ENCODE results near the gene DGKZ. TPM values are rescaled to one million over a fixed set of nuclear protein-coding genes. Genes with fewer than 3 reads are reported as not detected.
"Not testable (repeated sequence)": the region's sequence is repeated elsewhere in the genome, so short reads cannot be mapped to it uniquely, and the experiment has no call there.

The DGKZ gene
- total and polyA plus RNA-seq, 8 donors, result 34.6 to 65.1 (median 40.0) TPM

- H3K4me1 ChIP-seq, result peaks cover 5 to 41% of the 10 kb centered on the region in 2 donors
- peak overlapping the region in 1 of 2 donors; percentile 68 for H3K27ac ChIP-seq
- ATAC-seq, result no peak
- DNase-seq, result no peak
- H3K36me3 ChIP-seq, result peaks cover 0 to 49% of the 10 kb centered on the region in 2 donors
- H3K4me3 ChIP-seq, result no peak overlapping the region
- H3K27me3 ChIP-seq, result peaks cover 0 to 29% of the 10 kb centered on the region in 2 donors
- TF ChIP-seq CTCF (IDR thresholded peaks at IDR 0.05), result no peak
- H3K9me3 ChIP-seq, result no peaks in the 10 kb centered on the region
- intact Hi-C loops (cut with DNase I), result no loop called here
Measured at GRCh38 chr11:46378811-46379481, 31.7 kb downstream of the DGKZ start.

GRCh38 chr11:46379482-46380293 is 32.4 kb downstream of the DGKZ start:
- Histone ChIP-seq H3K27me3 (peaks cover 0 to 29% of the 10 kb centered on the region in 2 donors), H3K27ac (peak overlapping the region; percentile 61 to 68), H3K36me3 (peaks cover 0 to 42% of the 10 kb centered on the region in 2 donors), H3K4me1 (peaks cover 5 to 41% of the 10 kb centered on the region in 2 donors)
- H3K4me3 ChIP-seq; H3K9me3 ChIP-seq; DNase-seq; intact Hi-C loops (cut with DNase I): not testable (repeated sequence)
- ATAC-seq, result peak; percentile 18

GRCh38 chr11:46380340-46381047 is 33.2 kb downstream of the DGKZ start:
- H3K27me3 ChIP-seq, result peaks cover 0 to 36% of the 10 kb centered on the region in 2 donors
- intact Hi-C loops (cut with DNase I), result no loop called here
- peaks cover 0 to 34% of the 10 kb centered on the region in 2 donors for H3K36me3 ChIP-seq
- DNase-seq, result peak in 3 of 4 donors; percentile 68 to 92 (median 79)
- H3K4me3 ChIP-seq, result peak overlapping the region; percentile 67 to 70
- peaks cover 5 to 41% of the 10 kb centered on the region in 2 donors for H3K4me1 ChIP-seq
- no peak for TF ChIP-seq CTCF (IDR thresholded peaks at IDR 0.05)
- ATAC-seq, result peak; percentile 75
- H3K27ac ChIP-seq, result peak overlapping the region; percentile 61 to 68
- H3K9me3 ChIP-seq, result no peaks in the 10 kb centered on the region

GRCh38 chr11:46381048-46381818 is 34.0 kb downstream of the DGKZ start, which contains the start of gene MDK:
MDK (plus strand) TSS chr11:46381669; CDS start chr11:46382058, 389 bp downstream.
- Histone ChIP-seq H3K27ac (peak within 1 kb of the TSS; percentile 61 to 68), H3K9me3 (no peaks in the 10 kb centered on the region), H3K27me3 (peaks cover 0 to 43% of the 10 kb centered on the region in 2 donors), H3K4me1 (peaks cover 5 to 41% of the 10 kb centered on the region in 2 donors), H3K4me3 (peak within 1 kb of the TSS; percentile 67 to 70), H3K36me3 (peaks cover 0 to 27% of the 10 kb centered on the region in 2 donors)
- intact Hi-C loops (cut with DNase I), result no loop called here
- peak; percentile 15 for ATAC-seq
- DNase-seq, result peak in 2 of 4 donors; percentile 77 to 85
- TF ChIP-seq CTCF (IDR thresholded peaks at IDR 0.05), result no peak

All from left lung (tissue), 10 donors.